ENCODE results near the gene CORIN. TPM values are rescaled to one million over a fixed set of nuclear protein-coding genes. Genes with fewer than 3 reads are reported as not detected.

CORIN gene
- total and polyA plus RNA-seq, 2 donors (not counting 3 experiments of a cell fraction or from before 2014, with no cell fraction given) = 0.07 to 0.40 TPM

- peaks cover 0 to 2% of the 10 kb centered on the region in 2 experiments for H3K36me3 ChIP-seq (ENCODE audit: control insufficient read depth in 2 of 2, extremely low read depth in 1 of 2, insufficient read depth in 2 of 2, low read length in 2 of 2)
- intact Hi-C loops (cut with micrococcal nuclease) = loop anchor here (10.0 kb wide), 1 partner anchor 273 kb away; the partner anchor contains the start of gene CORIN
- no peak for FAIRE-seq
Observed at GRCh38 chr4:47561331-47561730, 276.5 kb downstream of the CORIN start.

GRCh38 chr4:47560682-47561081, 277.2 kb downstream of the CORIN start:
- Histone ChIP-seq H3K27me3 (ENCODE audit: control insufficient read depth in 2 of 2, insufficient read depth in 2 of 2, low read length in 2 of 2) (no peaks in the 10 kb centered on the region), H3K9me3 (replicated peaks; ENCODE audit: control insufficient read depth, insufficient read depth, low read length) (no peaks in the 10 kb centered on the region), H3K4me3 (replicated peaks in 1 of 3; ENCODE audit: insufficient read depth in 1 of 3, low read depth in 1 of 3, low read length in 3 of 3) (no peak overlapping the region), H4K20me1 (replicated peaks; ENCODE audit: control insufficient read depth, extremely low read depth, insufficient read depth, low read length) (no peaks in the 10 kb centered on the region), H3K36me3 (ENCODE audit: control insufficient read depth in 2 of 2, extremely low read depth in 1 of 2, insufficient read depth in 2 of 2, low read length in 2 of 2) (peaks cover 0 to 2% of the 10 kb centered on the region in 2 experiments), H3K9ac (replicated peaks; ENCODE audit: extremely low read depth, insufficient read depth, low read length) (no peak overlapping the region), H3K4me2 (ENCODE audit: insufficient read depth, low read length) (no peak overlapping the region), H3K4me1 (ENCODE audit: control insufficient read depth, extremely low read depth, insufficient read depth, low read length) (peaks cover 2% of the 10 kb centered on the region), H3K79me2 (ENCODE audit: control insufficient read depth, insufficient read depth, low read length) (no peaks in the 10 kb centered on the region), H3K27ac (ENCODE audit: insufficient read depth, low read depth, low read length) (no peak overlapping the region), H3K9me1 (replicated peaks; ENCODE audit: control insufficient read depth, extremely low read depth, insufficient read depth, low read length) (no peaks in the 10 kb centered on the region), H2AFZ (ENCODE audit: low read depth, low read length) (no peak overlapping the region)
- dilution Hi-C loops (cut with MboI; ENCODE audit: extremely low pct_ligation_motif_present, low sequenced_read_pairs) = no loop called here
- DNase-seq (ENCODE audit: low read depth, low spot score) = no peak
- TF ChIP-seq POLR2A (IDR thresholded peaks at IDR 0.05; ENCODE audit: low read depth, low read length) (no peak), POLR2AphosphoS5 (IDR thresholded peaks at IDR 0.05; ENCODE audit: insufficient read depth, low read depth, low read length) (no peak), GATA2 (IDR thresholded peaks at IDR 0.05; ENCODE audit: insufficient read depth, insufficient read length, low read depth, low read length) (no peak), CTCF (IDR thresholded peaks at IDR 0.05; ENCODE audit: extremely low read depth in 1 of 2, insufficient read depth in 1 of 2, low read depth in 1 of 2, low read length in 2 of 2) (no peak), JUN (IDR thresholded peaks at IDR 0.05; ENCODE audit: borderline replicate concordance, insufficient read depth, insufficient read length, low read depth) (no peak), EZH2 (IDR thresholded peaks at IDR 0.05; ENCODE audit: borderline replicate concordance, low read depth, low read length, severe bottlenecking) (no peak), FOS (IDR thresholded peaks at IDR 0.05; ENCODE audit: borderline replicate concordance, insufficient read depth, low read length) (no peak), MAX (IDR thresholded peaks at IDR 0.05; ENCODE audit: insufficient read depth, insufficient read length) (no peak), MYC (IDR thresholded peaks at IDR 0.05; ENCODE audit: low read depth, low read length) (no peak)
- intact Hi-C loops (cut with micrococcal nuclease) = loop anchor here (10.0 kb wide), 1 partner anchor 274 kb away; the partner anchor contains the start of gene CORIN
- CTCF ChIA-PET = no interaction called here
- no TSS peak for BruUV-seq (replicated peaks)
- FAIRE-seq = no peak
- POLR2A ChIA-PET = no interaction called here

More at GRCh38 chr4:47561331-47561730, 276.5 kb downstream of the CORIN start:
- H4K20me1 ChIP-seq (replicated peaks; ENCODE audit: control insufficient read depth, extremely low read depth, insufficient read depth, low read length) = no peaks in the 10 kb centered on the region
- no peaks in the 10 kb centered on the region for H3K9me1 ChIP-seq (replicated peaks; ENCODE audit: control insufficient read depth, extremely low read depth, insufficient read depth, low read length)
- no peak overlapping the region for H3K27ac ChIP-seq (ENCODE audit: insufficient read depth, low read depth, low read length)
- no peak overlapping the region for H2AFZ ChIP-seq (ENCODE audit: low read depth, low read length)
- no peak overlapping the region for H3K4me2 ChIP-seq (ENCODE audit: insufficient read depth, low read length)
- H3K4me1 ChIP-seq (ENCODE audit: control insufficient read depth, extremely low read depth, insufficient read depth, low read length) = peaks cover 2% of the 10 kb centered on the region
- no peak for TF ChIP-seq GATA2 (IDR thresholded peaks at IDR 0.05; ENCODE audit: insufficient read depth, insufficient read length, low read depth, low read length)
- no peak for TF ChIP-seq POLR2A (IDR thresholded peaks at IDR 0.05; ENCODE audit: low read depth, low read length)
- no peak for TF ChIP-seq MAX (IDR thresholded peaks at IDR 0.05; ENCODE audit: insufficient read depth, insufficient read length)
- ChIA-PET POLR2A (no interaction called here), CTCF (no interaction called here)
- no peak overlapping the region for H3K9ac ChIP-seq (replicated peaks; ENCODE audit: extremely low read depth, insufficient read depth, low read length)
- H3K79me2 ChIP-seq (ENCODE audit: control insufficient read depth, insufficient read depth, low read length) = no peaks in the 10 kb centered on the region
- no peak overlapping the region for H3K4me3 ChIP-seq (replicated peaks in 1 of 3; ENCODE audit: insufficient read depth in 1 of 3, low read depth in 1 of 3, low read length in 3 of 3)
- no TSS peak for BruUV-seq (replicated peaks)
- H3K27me3 ChIP-seq (ENCODE audit: control insufficient read depth in 2 of 2, insufficient read depth in 2 of 2, low read length in 2 of 2) = no peaks in the 10 kb centered on the region
- H3K9me3 ChIP-seq (replicated peaks; ENCODE audit: control insufficient read depth, insufficient read depth, low read length) = no peaks in the 10 kb centered on the region
- no peak for DNase-seq (ENCODE audit: low read depth, low spot score)
- dilution Hi-C loops (cut with MboI; ENCODE audit: extremely low pct_ligation_motif_present, low sequenced_read_pairs) = no loop called here
